Measurements from ENCODE around the gene NPTX1.

GRCh38 chr17:80469667-80470066 is 6.7 kb downstream of the NPTX1 start:
- TF ChIP-seq CTCF (IDR thresholded peaks at IDR 0.05; ENCODE audit: low read depth, low read length, poor library complexity, severe bottlenecking): no peak
- TF ChIP-seq EZH2phosphoT487 (IDR thresholded peaks at IDR 0.05; ENCODE audit: borderline replicate concordance, low read length): no peak

All from DOHH2 (cell line).